ENCODE measurements around the gene CTU2.
"Not testable (repeated sequence)": the region's sequence is repeated elsewhere in the genome, so short reads cannot be mapped to it uniquely, and the experiment has no call there.

The CTU2 gene

DNA sequence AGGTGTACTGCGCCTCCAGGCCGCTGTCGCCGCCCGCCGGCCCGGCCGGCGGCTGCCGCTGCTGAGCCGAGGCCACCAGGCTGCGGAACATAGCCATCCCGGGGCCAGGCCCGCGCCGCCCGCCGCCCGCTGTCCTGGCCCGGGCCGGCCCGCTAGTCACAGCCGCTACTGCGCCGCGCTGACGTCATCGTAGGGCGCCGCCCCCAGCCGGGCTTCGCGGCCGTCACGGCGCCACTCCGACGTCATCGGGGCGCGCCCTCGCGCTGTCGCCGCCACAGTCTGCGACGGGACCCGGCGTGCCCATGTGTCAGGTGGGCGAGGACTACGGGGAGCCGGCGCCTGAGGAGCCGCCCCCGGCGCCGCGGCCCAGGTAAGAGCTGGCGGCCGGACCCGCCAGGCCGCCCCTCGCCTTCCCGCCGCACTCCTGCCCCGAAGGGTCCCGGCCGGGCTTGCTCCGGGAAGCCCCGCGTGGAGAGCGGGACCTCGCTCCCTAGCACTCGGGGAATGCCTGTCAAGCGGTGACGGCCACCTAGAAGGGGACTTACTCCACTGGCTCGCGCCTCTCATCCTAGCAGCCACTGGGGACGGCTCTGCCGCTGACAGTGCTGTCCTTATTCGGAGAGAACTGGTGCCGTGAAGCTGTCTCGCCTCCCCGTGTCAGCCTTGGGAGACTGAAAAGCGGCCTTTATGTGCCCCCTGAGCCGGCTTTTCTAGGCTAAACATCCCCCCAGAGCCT, at the start of gene CTU2, which contains the start of gene RNF166:
Gene CTU2 (plus strand): TSS at position 275 of the 736 bp plus-strand sequence. CDS start 28 bp downstream, at position 303.
Gene RNF166 (minus strand): TSS at position 180 of the 736 bp plus-strand sequence. CDS start 83 bp downstream, at position 97.
- DNase-seq (ENCODE audit: low read depth in 3 of 3, low spot score in 1 of 3): peak; percentile 63 to 92 (median 78)

DNA sequence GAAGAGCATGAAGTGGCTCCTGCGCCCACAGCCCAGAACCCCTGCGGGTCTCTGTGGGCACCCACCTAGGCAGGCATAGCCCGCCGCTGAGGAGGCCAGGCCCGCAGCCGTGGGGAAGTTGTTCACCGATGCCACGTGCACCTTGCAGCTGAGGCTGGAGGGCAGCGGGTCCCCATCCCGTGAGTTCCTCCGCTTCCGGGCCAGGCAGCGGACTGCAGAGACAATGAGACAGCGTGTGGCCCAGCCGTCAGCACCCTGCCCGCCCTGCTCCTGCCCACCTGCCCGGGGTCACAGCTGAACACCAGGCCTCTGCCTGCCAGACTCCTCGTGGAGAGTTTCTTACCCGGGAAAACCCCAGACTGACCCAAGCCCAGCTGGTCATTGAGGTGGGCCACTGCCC, 48.9 kb upstream of the CTU2 start:
- DNase-seq (ENCODE audit: low read depth in 3 of 3, low spot score in 1 of 3): no peak

DNA sequence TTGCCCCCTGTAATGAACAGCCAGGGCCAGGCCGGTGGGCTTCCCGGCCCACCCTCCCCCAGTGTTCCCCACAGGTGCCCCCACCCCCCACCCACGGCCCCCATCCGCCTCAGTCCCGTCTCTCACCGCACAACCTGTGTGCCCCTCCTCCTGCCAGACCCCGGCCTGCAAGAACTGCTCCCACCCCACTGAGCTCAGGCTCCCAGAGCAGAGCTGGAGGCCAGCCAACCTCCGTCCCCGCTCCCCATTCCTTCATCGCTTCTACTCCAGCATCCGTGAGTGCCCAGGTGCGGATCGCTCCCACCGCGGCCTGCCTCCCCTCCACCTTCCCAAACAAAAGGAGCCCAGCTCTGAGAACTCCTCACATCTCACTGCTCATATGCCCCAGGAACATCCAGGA, 47.6 kb upstream of the CTU2 start:
- no peak for DNase-seq (ENCODE audit: low read depth in 3 of 3, low spot score in 1 of 3)

DNA sequence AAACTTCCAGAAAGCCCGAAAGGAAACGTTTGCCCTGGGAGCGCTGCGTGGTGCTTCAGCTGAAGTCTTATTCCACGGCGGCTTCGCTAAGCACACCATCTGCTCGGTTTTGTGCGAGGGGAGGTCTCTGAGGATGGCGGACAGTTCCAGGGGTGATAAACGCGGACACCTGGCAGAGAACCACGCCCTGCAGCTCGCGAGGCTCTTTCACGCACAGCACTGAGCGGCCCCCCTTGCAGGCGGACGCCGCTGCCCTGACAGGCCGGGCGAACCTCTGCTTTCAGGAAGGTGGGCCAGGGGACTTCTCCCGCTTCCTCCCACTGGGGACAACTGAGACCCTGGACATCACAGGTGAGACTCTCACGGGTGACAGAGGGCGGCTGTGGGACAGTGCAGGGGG, 47.1 kb upstream of the CTU2 start:
- no peak for DNase-seq (ENCODE audit: low read depth in 3 of 3, low spot score in 1 of 3)

DNA sequence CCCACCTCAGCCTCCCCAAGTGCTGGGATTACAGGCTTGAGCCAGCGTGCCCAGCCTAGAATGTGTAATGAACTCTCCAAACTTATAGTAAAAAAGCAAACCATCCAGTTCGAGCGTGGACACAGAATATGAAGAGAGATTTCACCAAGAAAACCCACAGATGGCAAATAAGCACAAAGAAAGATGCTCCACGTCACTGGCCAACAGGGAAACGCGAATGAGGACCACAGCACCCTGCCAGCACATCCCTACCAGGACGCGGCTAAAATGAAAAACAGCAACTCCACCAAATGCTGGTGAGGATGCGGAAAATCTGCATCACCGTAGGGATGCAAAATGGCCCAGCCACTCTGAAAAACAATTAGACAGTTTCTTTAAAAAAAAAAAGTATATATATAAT, 44.8 kb upstream of the CTU2 start:
- DNase-seq (ENCODE audit: low read depth in 3 of 3, low spot score in 1 of 3): no peak

DNA sequence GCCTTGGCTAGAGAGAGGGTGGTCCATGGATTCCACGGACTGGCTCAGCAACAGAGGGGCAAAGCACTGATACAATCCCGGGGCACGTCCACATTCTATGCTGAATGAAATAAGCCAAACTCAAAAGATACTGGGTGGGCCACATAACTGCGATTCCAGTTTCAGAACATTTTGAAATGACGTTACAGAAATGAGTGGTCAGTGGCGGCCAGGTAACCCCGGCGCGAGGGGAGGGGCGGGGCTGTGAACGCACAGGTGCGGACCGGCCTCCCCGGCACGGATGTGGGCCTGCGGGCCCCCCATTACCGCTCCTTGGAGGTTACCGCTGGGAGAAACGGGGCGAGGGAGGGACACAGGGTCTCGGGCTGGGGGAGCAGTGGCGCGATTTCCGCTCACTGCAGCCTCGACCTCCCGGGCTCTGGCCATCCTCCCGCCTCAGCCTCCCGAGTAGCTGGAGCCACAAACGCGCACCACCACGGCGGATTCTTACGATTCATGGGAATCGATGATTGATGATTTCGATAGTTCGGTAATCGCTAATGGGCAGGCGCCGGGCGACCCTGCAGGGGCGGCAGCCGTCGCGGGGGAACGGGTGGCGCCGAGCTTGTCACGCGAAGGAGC, 44.0 kb upstream of the CTU2 start:
- DNase-seq (ENCODE audit: low read depth in 3 of 3, low spot score in 1 of 3): no peak

DNA sequence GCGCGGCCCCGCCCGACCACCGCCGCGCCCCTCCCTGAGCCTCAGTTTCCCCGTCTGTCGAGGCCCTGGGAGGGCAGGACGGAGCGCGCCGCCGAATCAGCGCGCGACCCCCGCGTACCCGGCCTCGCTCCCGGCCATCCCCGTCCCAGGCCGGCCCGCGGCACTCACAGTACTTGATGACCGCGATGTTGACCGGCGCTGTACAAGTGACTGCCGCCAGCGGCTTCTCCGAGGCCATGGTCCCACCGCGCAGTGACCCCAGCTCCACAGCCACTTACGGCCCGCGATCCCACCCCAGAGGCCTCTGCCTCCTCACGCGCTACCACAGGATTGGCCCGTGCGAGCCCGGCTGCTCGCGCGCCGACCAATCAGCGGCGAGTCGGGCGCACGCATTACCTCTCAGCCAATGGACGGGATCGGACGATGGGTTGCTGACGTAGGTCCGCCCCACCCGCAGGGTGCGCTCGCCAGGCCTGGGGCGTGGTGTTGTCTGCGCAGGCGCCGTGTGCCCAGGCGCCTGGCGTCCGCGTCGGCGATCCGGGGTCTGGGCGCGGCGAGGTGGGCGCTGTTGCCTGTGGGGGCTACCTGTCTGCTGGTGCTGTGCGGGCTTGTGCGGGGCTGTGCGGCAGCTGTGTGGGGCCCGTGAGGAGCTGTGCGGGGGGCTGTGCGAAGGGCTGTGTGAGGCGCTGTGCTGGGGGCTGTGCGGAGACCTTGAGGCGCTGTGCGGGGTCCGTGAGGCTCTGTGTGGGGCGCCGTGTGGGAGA, 43.3 kb upstream of the CTU2 start, which contains the start of gene MVD:
Gene MVD (minus strand): TSS at position 249 of the 764 bp plus-strand sequence. CDS start 11 bp downstream, at position 238.
- peak; percentile 85 to 90 (median 90) for DNase-seq (ENCODE audit: low read depth in 3 of 3, low spot score in 1 of 3)

DNA sequence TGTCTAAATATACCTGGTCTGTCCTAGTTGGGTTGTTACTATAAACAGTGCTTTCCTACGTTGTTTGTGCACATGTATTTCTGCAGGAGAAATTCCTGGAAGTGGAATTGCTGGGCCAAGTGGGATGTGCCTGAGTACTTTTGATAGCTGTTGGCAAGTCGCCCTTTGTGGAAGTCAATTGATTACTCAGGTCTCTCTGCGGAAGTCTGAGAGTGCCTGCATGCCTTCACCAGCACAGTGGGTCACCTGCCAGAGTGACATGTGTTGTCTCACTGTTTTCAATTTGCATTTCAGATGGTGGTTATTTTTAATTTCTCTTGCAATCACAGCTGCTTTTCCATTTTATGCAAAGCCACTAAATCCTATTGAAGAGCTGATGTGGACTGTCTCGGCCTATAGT, 41.2 kb upstream of the CTU2 start:
- DNase-seq (ENCODE audit: low read depth in 3 of 3, low spot score in 1 of 3): no peak

DNA sequence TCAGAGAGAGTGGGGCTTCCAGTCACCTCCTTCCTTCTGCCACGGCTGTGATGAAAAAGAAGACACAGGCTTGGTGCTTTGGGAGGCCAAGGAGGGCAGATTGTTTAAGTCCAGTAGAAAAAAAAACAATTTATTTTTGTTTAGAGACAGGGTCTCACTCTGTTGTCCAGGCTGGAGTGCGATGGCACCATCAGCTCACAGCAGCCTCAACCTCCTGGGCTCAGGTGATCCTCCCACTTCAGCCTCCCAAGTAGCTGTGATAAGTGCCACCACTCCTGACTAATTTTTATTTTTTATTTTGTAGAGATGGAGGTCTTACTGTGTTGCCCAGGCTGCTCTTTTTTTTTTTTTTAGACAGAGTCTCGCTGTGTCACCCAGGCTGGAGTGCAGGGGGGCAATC, 40.7 kb upstream of the CTU2 start:
- no peak for DNase-seq (ENCODE audit: low read depth in 3 of 3, low spot score in 1 of 3)

DNA sequence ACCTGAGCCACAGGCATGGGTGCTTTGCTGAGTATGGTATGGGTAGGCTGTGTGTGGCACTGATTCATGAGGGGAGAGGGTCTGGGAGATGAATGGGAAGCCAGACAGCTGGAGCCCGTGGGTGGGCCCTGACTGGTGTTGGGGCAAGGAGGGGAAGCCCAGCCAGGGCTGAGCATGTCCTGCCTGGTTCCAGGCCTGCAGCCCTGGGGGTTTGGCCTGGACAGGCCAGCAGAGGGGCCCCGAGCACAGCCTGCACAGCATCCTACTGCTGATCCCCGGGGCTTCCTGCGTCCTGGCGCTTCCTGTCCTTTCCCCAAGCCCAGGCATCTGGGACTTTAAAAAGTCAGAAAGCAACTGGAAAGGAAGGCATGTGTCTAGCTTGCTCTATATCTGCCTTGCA, 38.8 kb upstream of the CTU2 start:
- no peak for DNase-seq (ENCODE audit: low read depth in 3 of 3, low spot score in 1 of 3)

DNA sequence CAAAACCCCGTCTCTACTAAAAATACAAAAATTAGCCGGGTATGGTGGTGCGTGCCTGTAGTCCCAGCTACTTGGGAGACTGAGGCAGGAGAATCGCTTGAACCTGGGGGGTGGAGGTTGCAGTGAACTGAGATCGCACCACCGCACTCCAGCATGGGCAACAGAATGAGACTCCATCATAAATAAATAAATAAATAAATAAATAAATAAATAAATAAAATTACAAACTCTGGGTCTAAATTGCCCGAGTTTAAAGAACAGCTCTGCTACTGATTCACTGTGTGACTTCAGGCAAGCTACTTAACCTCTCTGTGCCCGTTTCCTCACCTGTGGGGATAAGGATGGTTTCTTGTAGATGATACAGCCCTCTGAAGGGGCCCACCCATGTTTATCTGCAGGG, 36.8 kb upstream of the CTU2 start:
- DNase-seq (ENCODE audit: low read depth in 3 of 3, low spot score in 1 of 3): not testable (repeated sequence)

DNA sequence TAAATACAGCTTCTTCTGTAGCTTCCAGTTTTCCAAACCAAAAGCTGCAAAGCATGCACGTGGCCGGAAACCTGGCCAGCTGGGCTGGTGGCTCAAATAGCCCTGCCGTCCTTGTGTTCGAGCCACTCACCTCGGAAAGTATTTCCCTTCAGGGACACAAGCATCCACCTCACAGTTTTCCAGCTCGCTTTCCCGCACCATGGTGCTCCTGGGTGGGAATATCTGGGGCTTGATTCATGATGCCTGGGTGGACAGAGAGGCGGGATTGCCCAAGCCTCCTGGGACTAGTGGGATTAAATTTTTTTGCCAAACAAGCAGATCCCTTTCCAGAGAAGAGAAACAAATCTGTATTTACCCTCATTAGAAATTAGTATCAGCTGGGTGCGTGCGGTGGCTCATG, 36.3 kb upstream of the CTU2 start:
- no peak for DNase-seq (ENCODE audit: low read depth in 3 of 3, low spot score in 1 of 3)

DNA sequence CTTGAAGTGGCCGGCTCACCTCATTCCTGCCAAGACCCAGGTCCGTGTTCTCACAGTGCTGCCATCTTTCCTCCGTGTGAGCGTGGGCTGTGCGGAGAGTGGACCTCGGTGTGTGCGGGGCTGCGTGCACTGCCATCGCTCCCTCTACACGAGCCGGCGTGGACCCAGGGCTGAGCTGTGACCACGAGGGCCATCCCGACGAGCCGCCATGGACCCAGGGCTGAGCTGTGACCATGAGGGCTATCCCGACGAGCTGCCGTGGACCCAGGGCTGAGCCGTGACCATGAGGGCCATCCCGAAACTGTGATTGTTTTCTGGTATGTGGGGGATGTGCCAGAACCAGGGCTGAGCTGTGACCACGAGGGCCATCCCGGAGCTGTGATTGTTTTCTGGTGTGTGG, 34.5 kb upstream of the CTU2 start:
- no peak for DNase-seq (ENCODE audit: low read depth in 3 of 3, low spot score in 1 of 3)

DNA sequence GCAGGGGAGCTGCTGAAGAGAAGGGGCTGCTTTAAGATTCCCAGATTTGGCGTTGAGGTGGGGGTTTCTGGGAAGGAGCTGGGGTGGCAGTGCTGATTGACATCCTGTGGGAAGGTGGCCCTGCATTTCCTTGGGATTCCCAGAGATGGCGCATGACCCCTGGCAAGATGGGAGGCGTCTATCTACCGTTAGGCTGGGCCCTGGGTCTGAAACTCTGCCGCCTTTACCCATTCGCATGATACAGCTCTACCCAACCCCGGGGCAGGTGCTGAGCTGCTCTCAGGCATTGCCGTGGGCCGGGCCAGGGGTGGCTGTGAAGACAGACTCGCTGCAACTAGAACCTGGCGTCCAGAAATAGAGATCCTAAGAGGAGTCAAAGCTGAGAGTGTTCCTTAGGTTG, 33.5 kb upstream of the CTU2 start:
- no peak for DNase-seq (ENCODE audit: low read depth in 3 of 3, low spot score in 1 of 3)

DNA sequence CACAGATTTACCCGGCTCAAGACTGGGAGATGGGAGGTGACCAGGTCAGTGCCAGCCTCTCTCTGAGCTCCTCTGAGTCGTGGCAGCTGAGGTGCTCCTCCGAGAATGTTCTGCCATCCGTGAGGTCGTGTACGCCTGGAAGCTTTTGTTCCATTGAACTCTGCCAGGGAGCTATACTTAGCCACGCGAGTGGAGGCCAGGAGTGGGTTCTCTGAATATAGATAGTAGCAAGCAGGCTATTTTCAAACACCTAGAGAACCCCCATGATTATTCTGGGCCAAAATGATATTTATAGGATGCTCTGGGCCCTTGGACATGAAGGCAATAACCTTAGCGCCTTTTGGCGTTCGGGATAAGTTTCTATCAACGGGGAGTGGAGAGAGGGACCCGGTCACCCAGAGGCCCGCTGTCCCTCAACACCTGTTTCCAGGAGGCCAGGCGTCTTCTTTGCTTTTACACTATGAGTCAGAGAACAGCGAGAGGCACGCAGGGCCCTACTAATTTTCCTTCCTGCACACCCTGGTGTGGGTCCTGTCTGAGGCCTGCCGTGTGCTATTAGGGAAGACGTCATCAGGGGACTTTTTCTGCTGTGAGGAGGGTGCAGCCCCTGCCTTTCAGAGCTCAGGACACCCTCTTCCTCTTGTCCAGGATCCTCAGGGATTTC, 32.5 kb upstream of the CTU2 start:
- DNase-seq (ENCODE audit: low read depth in 3 of 3, low spot score in 1 of 3): no peak

DNA sequence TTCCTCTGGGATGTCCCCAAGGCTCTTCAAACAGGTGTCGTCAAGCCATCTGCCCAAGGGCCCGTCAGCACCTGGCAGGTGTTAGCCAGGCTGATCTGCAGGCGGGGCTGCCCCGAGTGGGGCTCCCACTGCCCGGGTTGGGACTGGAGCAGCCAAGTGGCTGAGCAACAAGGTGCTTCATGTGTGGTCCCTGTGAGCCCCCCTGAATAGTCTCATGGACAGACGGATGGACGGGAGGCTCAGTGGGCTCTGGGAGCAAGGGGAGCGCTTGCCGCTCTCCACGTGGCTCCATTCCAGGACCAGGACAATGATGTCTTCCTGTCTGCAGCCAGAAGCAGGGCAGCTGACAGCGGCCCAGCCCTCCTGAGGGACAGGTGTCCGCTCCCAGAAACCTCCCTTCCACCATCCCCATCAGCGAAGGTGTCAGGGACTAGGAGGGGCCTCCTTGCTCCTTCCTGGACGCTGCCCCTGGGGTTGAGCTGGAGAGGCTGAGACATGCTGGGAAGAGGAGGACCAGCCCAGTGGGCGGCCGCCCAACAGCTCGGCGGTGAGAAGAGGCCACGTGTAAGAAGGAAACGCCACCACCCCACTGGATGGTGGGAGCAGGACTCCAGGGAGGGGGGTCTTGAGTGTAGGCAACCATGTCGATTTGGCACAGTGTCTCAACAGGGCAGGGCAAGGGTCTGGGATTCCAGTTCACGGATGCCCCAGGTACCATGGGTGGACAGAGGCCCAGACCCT, 29.6 kb upstream of the CTU2 start:
- no peak for DNase-seq (ENCODE audit: low read depth in 3 of 3, low spot score in 1 of 3)

DNA sequence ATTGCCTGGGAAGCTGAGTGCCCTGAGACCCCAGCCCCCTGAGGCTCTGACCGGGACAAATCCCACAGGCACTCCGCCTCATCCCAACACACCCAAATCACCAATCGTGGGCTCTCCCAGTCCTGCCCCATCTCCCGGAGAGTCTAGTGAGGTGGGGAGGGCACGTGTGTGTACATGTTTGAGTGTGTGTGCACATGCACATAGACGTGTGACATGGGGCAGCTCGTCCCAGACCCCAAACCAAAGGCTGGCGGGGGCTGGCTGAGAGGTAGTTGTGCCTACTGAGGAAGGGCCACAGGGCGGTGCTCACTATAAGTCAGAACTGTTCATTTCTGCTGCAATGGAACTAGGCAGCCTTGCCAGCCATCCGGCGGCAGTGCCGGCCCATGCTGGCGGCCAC, 28.6 kb upstream of the CTU2 start:
- no peak for DNase-seq (ENCODE audit: low read depth in 3 of 3, low spot score in 1 of 3)

DNA sequence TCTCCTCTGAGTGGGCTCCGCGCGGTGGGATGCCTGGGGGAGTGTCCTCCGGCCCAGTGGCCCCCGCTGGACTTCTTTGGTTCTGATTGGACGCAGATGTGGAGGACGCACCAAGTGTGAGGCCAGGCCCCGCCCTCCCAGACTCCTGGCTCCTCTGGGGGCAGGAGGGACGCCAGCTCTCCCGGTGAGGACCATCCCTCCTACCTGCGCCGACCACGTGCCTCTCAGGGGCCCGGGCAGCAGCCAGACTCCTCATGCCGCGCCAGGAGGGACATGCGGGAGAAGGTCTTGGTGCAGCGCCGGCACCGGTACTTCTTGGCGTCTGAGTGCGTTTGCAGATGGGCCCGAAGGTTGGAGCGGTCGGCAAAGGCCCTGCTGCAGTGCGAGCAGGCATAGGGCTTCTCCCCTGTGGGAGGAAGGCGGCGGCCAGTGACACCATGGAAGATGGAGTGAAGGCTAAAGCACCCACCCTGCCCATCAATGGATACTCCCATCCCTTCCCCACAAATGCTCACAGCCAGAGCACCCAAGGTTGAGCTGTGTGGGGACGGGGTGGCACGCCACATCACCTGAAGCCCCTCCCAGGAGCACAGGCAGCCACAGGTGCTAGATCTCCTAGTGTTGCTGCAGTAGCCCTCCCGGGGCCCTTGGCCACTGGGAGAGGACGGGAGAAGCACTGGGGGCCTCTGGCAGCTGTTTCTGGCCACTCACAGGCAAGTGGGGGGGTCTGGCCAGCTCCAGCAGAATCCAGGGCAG, 27.9 kb upstream of the CTU2 start:
- DNase-seq (ENCODE audit: low read depth in 3 of 3, low spot score in 1 of 3): no peak

DNA sequence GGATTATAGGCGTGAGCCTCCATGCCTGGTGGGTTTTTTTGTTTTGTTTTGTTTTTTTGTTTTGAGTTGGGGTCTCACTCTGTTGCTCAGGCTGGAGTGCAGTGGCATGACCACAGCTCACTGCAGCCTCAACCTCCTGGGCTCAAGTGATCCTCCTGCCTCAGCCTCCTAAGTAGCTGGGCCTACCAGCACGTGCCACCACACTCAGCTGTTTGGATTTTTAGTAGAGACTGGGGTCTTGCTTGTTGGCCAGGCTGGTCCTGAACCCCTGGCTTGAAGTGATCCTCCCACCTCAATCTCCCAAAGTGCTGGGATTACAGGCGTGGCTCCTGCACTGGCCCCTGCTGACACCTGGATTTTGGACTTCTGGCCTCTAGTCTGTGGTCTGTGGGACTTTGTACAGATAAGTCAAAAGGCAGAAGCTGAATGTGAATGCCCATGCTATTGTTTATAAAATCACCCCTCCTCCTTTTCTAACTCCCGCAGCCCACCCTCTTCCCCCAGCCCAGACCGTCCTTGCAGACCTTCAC, 25.7 kb upstream of the CTU2 start:
- DNase-seq (ENCODE audit: low read depth in 3 of 3, low spot score in 1 of 3): no peak

Data from stimulated activated CD4-positive, alpha-beta T cell treated with anti-CD3 and anti-CD28 coated beads, TNF-alpha, amount 100 ng/mL, for 1 hour (primary cell).